GM21381 (cell line): ENCODE measurements around the gene LY86.

Source experiments
- ATAC-seq: cut with Tn5 transposase; IDR thresholded peaks from one replicate; pipeline ENCODE4 v1.9.1; 2021; ENCODE audit warnings: mild to moderate bottlenecking, moderate library complexity; ENCODE audit not compliant: unreplicated experiment

LY86 gene

GRCh38 chr6:6678185-6678671 is 89.7 kb downstream of the LY86 start:
- no peak for ATAC-seq

- no peak for ATAC-seq
Observed at GRCh38 chr6:6678811-6679210, 90.3 kb downstream of the LY86 start.

- no peak for ATAC-seq
Observed at GRCh38 chr6:6679633-6680032, 91.1 kb downstream of the LY86 start.

- no peak for ATAC-seq
Observed at GRCh38 chr6:6680526-6680925, 92.0 kb downstream of the LY86 start.

GRCh38 chr6:6681075-6681849 is 92.7 kb downstream of the LY86 start:
- no peak for ATAC-seq

GRCh38 chr6:6682225-6682624 is 93.7 kb downstream of the LY86 start:
- ATAC-seq: no peak

- ATAC-seq: peak; percentile 88
Observed at GRCh38 chr6:6683969-6684833, 95.7 kb downstream of the LY86 start.

- no peak for ATAC-seq
Observed at GRCh38 chr6:6685249-6686040, 96.9 kb downstream of the LY86 start.

GRCh38 chr6:6686176-6686575 is 97.7 kb downstream of the LY86 start:
- no peak for ATAC-seq

GRCh38 chr6:6686748-6687601 is 98.5 kb downstream of the LY86 start:
- ATAC-seq: no peak

GRCh38 chr6:6688283-6688682 is 99.8 kb downstream of the LY86 start:
- ATAC-seq: no peak

- no peak for ATAC-seq
Observed at GRCh38 chr6:6688951-6689350, 100.4 kb downstream of the LY86 start.

GRCh38 chr6:6689400-6690143 is 101.1 kb downstream of the LY86 start:
- no peak for ATAC-seq

- no peak for ATAC-seq
Observed at GRCh38 chr6:6690144-6690483, 101.6 kb downstream of the LY86 start.

- ATAC-seq: no peak
Observed at GRCh38 chr6:6694368-6694780, 105.9 kb downstream of the LY86 start.

GRCh38 chr6:6694825-6695624 is 106.5 kb downstream of the LY86 start:
- no peak for ATAC-seq

GRCh38 chr6:6695625-6696276 is 107.2 kb downstream of the LY86 start:
- ATAC-seq: no peak

GRCh38 chr6:6696867-6697531 is 108.5 kb downstream of the LY86 start:
- no peak for ATAC-seq
